Posterior cingulate gyrus (tissue), 11 donors: ENCODE results near the gene TEX35.
"Not testable (repeated sequence)": the region's sequence is repeated elsewhere in the genome, so short reads cannot be mapped to it uniquely, and the experiment has no call there.

Experiments used
- DNase-seq, 10 donors: peaks; one replicate each; pipeline versions ENCODE4 v3.0.0 to v3.0.0-alpha.2; 2020 to 2021; ENCODE audit warnings: mixed read lengths in 3 of 10
- intact Hi-C: fragments of 100-400 bp; cut with DNase I; formaldehyde crosslinking; loops from one replicate; pipeline ENCODE4 v1.15.1; 2023

The TEX35 gene

DNA sequence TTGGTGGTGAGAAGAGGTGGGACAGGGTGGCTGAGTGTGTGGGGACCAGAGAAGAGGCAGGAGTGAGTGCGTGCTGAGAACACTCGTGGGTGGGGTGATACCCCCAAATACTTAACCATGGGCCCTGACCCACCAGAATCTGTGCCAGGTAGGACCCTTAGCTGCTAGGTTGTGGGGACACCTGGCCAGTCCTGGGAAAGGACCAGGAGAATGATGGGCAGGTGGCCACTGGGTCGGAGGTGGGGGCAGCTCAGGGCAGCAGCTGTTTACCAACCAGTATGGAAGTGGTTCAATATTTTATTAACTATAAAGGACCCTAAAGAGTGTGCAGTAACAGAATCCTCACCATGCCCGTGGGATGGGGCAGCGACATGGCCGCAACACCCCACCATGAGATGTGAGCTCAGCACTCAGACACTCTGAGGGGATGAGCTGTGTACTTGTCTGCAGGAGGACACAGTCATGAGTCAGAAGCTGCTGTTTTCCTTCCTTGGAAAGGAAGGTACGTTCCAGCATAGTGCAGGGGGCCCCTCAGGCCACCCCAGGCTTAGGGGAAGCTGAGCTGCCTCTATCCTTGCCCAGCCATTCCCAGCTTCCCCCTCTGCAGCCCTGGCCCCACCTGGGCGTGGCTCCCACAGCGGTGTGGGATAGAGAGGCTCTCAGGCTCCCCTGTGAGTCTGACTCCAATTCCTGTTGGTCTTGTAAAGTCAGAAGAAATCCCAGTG is 25.4 kb downstream of the TEX35 start:
- no peak for DNase-seq
- intact Hi-C loops = no loop called here

DNA sequence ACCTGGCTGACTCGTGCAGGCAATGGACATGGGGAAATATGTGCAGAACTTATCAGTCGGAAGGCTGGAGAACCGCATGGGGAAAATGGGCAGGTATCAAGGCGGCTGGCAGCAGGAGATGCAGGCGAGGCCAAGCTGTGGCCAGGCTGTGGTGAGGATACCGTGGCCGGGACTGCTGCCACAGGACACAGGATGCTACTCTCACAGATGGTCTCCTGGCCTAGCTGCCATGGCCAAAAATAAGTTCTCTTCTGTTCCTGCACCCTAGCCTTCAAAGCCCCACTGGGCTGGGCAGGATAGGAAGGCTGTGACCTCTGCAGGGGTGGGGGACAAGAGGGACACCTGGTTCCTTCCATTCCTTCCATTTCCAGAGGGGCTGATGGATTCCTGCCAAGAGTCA is 26.4 kb downstream of the TEX35 start:
- intact Hi-C loops = no loop called here
- no peak for DNase-seq

- intact Hi-C loops = no loop called here
Observed at GRCh38 chr1:178540204-178540603, 27.3 kb downstream of the TEX35 start.

DNA sequence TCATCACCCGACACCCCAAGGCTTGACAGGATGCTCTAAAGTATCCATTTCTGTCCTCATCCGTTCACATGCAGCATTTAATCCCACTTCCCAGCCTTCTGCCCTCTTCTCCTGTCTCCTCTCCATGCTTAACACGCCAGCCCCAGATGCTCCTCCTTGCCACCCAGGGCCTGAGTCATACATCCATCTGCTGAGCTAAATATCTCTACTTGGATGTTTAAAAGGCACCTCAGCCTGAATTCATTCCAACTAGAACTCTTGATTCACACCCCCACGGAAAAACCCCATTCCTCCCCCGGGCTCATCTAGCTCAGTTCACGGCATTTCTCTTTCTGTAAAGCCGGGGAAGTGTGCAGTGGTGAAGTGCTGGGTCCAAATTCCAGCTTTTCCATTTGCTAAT is 27.7 kb downstream of the TEX35 start:
- intact Hi-C loops = no loop called here
- peak in 6 of 10 donors; percentile 38 to 90 (median 62) for DNase-seq

More at GRCh38 chr1:178540204-178540603, 27.3 kb downstream of the TEX35 start:
- DNase-seq = no peak

DNA sequence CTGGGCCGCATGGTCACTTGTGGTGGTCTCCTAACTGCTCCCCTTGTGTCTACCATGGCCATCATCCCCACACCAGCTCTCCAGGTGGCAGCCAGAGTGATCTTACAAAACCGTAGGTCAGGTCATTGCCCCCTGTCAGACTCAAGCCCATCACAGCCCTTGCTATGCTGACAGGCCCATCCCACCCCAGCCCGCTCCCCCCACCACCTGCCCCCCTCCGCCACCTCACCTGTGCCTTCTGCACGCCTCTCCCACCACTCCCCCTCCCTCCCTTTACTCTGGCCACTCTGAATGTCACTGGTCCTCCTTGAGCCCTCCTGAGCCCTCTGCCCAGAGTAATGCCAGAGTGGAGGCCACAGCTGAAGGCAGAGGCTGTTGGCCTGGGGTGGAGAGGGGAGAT is 28.5 kb downstream of the TEX35 start:
- intact Hi-C loops = no loop called here
- DNase-seq = no peak

DNA sequence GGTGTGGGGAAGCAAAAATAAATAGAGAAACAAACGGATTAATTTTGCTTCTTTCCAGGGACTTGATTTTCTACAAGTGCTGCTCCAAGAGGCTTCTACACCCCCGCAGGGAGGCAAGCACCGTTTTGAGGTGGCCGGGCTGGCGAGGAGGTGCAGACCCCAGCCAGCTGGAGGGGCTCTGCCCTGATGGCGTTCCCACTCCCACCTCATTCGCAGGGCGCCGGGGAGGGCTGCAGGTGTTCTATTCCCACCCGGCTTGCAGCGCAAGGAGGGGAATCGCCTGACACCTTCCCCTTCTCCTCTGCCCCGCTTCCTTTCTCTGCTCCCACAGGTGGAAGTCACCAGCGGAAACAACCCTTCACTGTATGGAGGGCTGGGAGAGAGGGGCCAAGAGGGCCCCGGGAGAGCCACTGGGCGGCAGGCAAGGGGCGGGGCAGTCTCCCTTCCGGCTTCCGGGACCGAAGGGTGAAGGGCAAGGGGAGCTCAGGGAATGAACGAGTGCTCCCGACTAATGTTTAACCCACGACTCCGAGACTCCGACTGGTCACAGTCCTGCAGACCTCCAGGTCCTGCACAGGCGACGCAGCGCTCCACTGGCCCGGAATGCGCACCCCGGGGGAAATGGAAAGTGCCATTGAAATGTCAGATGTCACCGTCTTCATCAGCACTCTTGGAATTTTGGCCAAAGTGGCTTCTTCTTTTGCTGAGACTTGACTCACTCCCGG is 29.1 kb downstream of the TEX35 start:
- intact Hi-C loops = loop anchor here (1.0 kb wide), 2 partner anchors 183 to 211 kb away; partner anchors contain the start of gene RALGPS2
- peak in 7 of 10 donors; percentile 28 to 88 (median 50) for DNase-seq

DNA sequence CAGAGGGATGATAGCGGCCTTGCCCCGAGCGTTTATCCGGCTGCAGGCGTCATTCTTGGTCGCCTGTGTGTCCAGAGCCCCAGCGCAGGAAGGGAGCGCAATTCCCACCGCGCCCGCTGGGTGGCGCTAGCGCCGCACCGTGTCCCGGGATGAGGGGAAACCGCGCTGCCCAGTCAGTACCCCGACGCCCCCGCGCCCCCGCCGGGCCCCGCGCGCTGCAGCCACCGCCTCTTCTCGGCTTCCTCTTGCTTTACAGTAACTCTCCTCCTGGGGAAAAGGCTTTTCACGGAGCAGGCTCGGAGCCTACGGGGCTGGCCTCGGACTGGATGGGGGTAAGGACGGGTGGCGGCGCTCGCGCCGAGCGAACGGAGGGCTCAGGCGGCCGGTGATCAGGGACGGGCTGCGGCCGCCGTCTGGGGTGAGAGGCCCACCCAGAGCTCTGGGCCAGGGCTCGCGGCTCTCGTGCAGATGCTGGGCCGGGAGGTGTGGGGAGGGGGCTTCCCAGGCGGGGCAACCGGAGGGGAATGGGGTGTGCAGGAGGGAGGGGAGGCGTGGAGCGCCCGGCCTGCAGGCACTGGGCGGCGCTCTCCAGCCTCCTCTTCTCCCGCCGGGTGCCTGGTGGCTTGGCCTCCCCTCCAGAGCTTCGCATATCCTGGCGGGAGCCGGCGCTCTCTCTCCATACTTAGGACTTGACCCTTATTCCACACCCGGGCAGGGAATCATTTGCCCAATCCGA is 29.8 kb downstream of the TEX35 start:
- intact Hi-C loops = loop anchor here (1.0 kb wide), 2 partner anchors 183 to 211 kb away; partner anchors contain the start of gene RALGPS2

DNA sequence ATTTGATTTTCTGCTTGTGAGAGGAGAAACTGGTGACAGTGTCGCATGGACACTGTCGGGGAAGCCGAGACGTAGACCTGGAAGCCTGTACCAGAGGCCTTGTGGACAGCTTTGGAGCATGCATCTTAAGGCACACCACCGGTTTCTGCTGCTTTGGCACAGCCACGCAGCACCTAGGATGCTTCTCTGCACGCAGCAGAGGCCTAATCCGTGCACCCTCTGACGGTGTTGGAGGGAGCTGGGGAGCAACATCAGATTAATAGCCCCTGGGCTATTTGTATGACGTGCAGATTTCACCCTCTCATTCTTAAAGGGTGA is 30.3 kb downstream of the TEX35 start:
- intact Hi-C loops = no loop called here
- DNase-seq = no peak

More for the DNA sequence above, 29.8 kb downstream of the TEX35 start:
- peak; percentile 76 to 98 (median 92) for DNase-seq

- intact Hi-C loops = no loop called here
- no peak for DNase-seq
Observed at GRCh38 chr1:178544531-178544930, 31.6 kb downstream of the TEX35 start.

GRCh38 chr1:178548108-178548507 is 35.2 kb downstream of the TEX35 start:
- intact Hi-C loops = no loop called here

DNA sequence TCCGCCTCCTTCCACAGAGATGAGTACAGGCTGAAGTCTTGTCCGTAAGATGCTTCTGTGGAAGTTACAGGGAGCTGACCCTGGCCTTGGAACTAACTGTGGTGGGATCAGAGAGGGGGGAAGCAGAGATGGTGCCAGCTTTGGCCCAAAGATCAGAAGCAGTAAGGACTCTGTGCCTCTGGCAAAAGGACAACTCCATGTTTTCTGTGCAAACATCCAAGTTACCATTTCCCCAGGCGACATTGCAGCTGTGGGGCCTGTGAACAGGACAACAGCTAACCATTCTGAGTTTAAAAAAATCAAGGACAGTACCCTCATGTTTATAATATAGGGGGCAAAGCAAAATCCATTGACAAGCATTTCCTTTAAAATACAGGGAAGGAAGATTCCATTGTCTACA is 38.4 kb downstream of the TEX35 start:
- intact Hi-C loops = no loop called here
- DNase-seq = no peak

More at GRCh38 chr1:178548108-178548507, 35.2 kb downstream of the TEX35 start:
- no peak for DNase-seq

- no peak for DNase-seq
- intact Hi-C loops = no loop called here
Observed at GRCh38 chr1:178551940-178552339, 39.0 kb downstream of the TEX35 start.

DNA sequence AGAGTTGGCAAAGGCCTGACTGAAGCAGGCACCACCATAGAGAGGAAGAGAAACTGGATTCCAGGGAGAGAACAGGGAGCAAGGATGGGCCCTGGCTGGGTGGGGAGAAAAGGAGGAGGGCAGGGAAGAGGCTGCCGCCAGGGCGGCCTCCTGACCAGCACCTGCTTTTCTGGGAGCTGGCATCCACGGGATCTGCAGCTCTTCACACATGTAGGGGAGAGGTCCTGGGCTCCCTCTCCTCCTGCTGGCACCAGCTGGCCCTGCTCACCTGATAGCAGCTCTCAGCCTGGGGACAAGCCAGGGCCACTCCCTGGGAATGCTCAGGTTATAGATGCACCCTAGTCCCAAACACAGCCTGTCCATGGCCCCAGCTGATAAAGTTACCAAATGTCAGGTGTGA is 39.9 kb downstream of the TEX35 start:
- intact Hi-C loops = no loop called here
- no peak for DNase-seq

DNA sequence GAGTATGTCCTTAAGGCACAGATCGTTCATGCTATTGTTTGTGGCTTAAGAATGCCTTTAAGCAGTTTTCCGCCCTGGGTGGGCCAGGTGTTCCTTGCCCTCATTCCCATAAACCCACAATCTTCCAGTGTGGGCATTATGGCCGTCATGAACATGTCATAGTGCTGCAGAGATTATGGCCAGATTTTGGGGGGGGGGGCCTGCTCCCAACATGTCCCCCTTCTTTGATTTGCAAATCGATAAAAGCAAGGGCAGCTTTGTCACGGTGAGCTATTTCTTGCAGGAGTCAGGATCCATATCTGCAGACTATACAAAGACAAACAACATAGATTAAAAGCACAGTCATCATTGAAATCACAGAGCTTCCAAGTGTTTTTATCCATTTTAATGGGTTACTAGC is 41.4 kb downstream of the TEX35 start:
- intact Hi-C loops, DNase-seq: not testable (repeated sequence)

GRCh38 chr1:178555613-178556012 is 42.7 kb downstream of the TEX35 start:
- intact Hi-C loops = not testable (repeated sequence)

GRCh38 chr1:178558816-178559215 is 45.9 kb downstream of the TEX35 start:
- intact Hi-C loops, DNase-seq: not testable (repeated sequence)

More at GRCh38 chr1:178555613-178556012, 42.7 kb downstream of the TEX35 start:
- DNase-seq = not testable (repeated sequence)

DNA sequence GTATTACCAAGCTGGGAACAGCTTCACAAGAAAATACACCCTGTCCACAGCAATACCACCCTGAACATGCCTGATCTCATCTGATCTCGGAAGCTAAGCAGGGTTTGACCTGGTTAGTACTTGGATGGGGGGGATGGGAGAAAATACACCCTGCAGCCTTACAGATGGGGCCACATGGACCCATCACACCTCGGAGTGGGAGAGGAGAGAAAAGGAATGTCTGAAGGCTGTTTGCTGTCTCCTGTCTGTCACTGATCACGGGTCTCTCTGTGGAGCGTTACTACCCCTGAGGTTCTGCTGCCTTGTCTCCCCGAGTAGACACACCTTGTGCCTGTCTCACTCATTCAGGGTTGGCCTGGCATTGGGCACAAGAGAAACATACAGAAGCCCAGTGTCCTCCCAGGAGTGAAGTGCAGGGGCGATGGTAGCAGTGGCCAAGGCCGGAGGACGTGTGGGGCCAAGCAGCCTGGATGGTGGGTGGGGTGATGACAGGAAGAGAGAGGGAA is 48.0 kb downstream of the TEX35 start:
- intact Hi-C loops = no loop called here
- no peak for DNase-seq

GRCh38 chr1:178563099-178563820 is 50.4 kb downstream of the TEX35 start:
- intact Hi-C loops = no loop called here
- DNase-seq = no peak

- intact Hi-C loops = no loop called here
- DNase-seq = no peak
Observed at GRCh38 chr1:178564086-178564782, 51.3 kb downstream of the TEX35 start.

- DNase-seq = no peak
- intact Hi-C loops = no loop called here
Observed at GRCh38 chr1:178564783-178565180, 51.9 kb downstream of the TEX35 start.
